Measurements from ENCODE around the gene WDFY4. TPM values are rescaled to one million over a fixed set of nuclear protein-coding genes. Genes with fewer than 3 reads are reported as not detected.

Gene WDFY4
- total RNA-seq, 1 donor from 2014 or later: 2.6 TPM

DNA sequence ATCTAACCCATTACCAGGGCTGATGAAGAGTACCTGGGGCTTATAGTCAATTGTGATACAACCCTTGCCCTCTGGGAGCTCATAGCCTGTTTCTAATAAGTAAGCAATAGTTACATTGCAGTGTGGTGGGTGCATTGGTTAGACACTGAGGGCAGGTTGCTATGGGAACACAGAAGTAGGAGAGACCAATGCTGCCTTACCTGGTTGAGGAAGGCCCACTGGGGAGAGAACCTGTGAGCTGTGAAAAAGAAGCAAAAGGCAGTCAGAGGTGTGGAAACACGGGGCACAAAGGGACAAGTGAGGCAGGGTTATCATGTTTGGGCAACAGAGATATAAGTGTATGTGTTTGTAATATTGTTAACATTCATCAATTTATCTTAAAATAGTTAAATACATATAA, 51.9 kb downstream of the WDFY4 start:
- Histone ChIP-seq H3K9ac (ENCODE audit: low read depth in 1 of 3, low read length in 3 of 3) (no peak overlapping the region), H3K4me3 (ENCODE audit: low read length in 3 of 3) (no peak overlapping the region), H3K9me3 (ENCODE audit: control insufficient read depth in 3 of 3, low read length in 3 of 3) (no peaks in the 10 kb centered on the region), H3K36me3 (ENCODE audit: control insufficient read depth in 3 of 3, insufficient read depth in 3 of 3, low read length in 3 of 3) (no peaks in the 10 kb centered on the region), H3K27me3 (ENCODE audit: control insufficient read depth in 3 of 3, insufficient read depth in 3 of 3, low read length in 3 of 3) (no peaks in the 10 kb centered on the region), H3K27ac (ENCODE audit: low read depth, low read length) (no peak overlapping the region), H3K4me1 (ENCODE audit: control insufficient read depth in 3 of 3, insufficient read depth in 3 of 3, low read length in 3 of 3) (no peaks in the 10 kb centered on the region)

DNA sequence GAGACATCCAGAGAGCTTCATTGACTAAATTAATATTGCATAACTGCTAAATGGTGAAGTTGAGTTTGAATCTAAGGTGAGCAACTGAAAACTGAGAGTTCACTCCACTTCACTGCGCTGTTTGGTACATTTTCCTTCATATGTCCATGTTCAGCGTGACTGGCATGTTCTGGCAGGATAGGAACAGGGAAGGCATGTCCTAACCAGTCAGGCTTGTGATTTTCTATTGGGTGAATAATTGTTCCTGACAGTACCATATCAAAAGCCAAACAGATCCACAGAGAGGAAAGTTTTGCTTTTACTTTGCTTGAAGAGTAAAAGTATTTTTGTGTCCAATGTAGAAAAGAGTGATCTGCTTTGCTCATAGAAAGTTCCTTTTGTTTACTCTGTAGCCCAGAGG, 53.2 kb downstream of the WDFY4 start:
- no peaks in the 10 kb centered on the region for H3K4me1 ChIP-seq (ENCODE audit: control insufficient read depth in 3 of 3, insufficient read depth in 3 of 3, low read length in 3 of 3)
- H3K9ac ChIP-seq (ENCODE audit: low read depth in 1 of 3, low read length in 3 of 3): no peak overlapping the region
- H3K4me3 ChIP-seq (ENCODE audit: low read length in 3 of 3): no peak overlapping the region
- no peaks in the 10 kb centered on the region for H3K27me3 ChIP-seq (ENCODE audit: control insufficient read depth in 3 of 3, insufficient read depth in 3 of 3, low read length in 3 of 3)
- no peak overlapping the region for H3K27ac ChIP-seq (ENCODE audit: low read depth, low read length)
- H3K9me3 ChIP-seq (ENCODE audit: control insufficient read depth in 3 of 3, low read length in 3 of 3): no peaks in the 10 kb centered on the region
- no peaks in the 10 kb centered on the region for H3K36me3 ChIP-seq (ENCODE audit: control insufficient read depth in 3 of 3, insufficient read depth in 3 of 3, low read length in 3 of 3)

DNA sequence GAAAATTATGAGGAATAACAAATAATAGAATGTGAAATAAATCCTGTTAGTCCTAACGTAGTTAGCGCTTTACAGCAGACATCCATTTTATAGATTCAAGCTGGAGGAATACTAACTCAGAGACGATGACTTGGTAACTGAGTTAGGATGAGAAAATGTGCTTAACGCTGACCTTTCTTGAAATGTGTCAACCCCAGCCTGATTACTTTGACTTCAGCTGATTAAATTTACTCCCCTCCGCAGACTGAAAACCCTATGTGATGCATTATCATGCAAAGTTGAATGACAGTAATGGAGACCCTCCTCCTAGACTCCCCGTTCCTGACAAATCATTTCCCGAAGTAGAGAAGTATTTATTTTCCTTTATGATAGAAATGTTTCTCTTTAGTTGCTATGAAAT, 54.5 kb downstream of the WDFY4 start:
- Histone ChIP-seq H3K9ac (ENCODE audit: low read depth in 1 of 3, low read length in 3 of 3) (no peak overlapping the region), H3K27ac (ENCODE audit: low read depth, low read length) (no peak overlapping the region), H3K9me3 (ENCODE audit: control insufficient read depth in 3 of 3, low read length in 3 of 3) (no peaks in the 10 kb centered on the region), H3K4me1 (ENCODE audit: control insufficient read depth in 3 of 3, insufficient read depth in 3 of 3, low read length in 3 of 3) (no peaks in the 10 kb centered on the region), H3K27me3 (ENCODE audit: control insufficient read depth in 3 of 3, insufficient read depth in 3 of 3, low read length in 3 of 3) (no peaks in the 10 kb centered on the region), H3K4me3 (ENCODE audit: low read length in 3 of 3) (no peak overlapping the region), H3K36me3 (ENCODE audit: control insufficient read depth in 3 of 3, insufficient read depth in 3 of 3, low read length in 3 of 3) (no peaks in the 10 kb centered on the region)

DNA sequence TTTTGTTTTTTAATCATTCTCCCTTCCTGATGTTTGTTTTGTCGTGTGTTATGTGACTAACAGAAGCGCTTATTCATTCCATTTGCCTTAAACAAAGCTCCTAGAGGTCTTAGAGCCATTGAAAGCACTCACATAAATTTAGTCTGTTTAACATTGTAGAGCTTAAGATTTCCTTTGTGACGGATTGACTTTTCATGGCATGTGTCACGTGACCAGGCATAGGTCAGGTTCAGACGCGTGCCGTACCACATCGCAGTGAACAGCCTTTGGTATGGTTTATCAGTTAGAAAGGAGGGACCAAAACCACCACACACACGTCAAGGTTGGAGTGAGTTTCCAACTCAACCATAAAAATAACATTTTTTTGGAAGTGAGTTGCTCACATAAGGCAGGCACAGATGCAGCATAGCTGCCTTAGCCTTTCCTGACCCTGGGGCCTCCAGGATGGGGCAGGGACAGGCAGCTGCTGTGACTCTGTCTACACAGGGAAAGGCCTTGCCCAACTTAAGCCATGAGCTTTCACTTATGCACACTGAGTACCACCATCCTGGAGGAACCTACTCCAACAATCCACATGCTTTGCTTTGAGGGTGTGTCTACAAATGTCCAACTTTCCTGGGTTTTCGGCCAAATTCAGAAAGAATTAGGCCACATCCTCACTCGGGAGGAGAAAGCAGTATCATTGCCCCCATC, 55.5 kb downstream of the WDFY4 start:
- Histone ChIP-seq H3K36me3 (ENCODE audit: control insufficient read depth in 3 of 3, insufficient read depth in 3 of 3, low read length in 3 of 3) (no peaks in the 10 kb centered on the region), H3K9ac (ENCODE audit: low read depth in 1 of 3, low read length in 3 of 3) (no peak overlapping the region), H3K4me3 (ENCODE audit: low read length in 3 of 3) (no peak overlapping the region), H3K4me1 (ENCODE audit: control insufficient read depth in 3 of 3, insufficient read depth in 3 of 3, low read length in 3 of 3) (no peaks in the 10 kb centered on the region), H3K27me3 (ENCODE audit: control insufficient read depth in 3 of 3, insufficient read depth in 3 of 3, low read length in 3 of 3) (no peaks in the 10 kb centered on the region), H3K27ac (ENCODE audit: low read depth, low read length) (no peak overlapping the region), H3K9me3 (ENCODE audit: control insufficient read depth in 3 of 3, low read length in 3 of 3) (no peaks in the 10 kb centered on the region)

DNA sequence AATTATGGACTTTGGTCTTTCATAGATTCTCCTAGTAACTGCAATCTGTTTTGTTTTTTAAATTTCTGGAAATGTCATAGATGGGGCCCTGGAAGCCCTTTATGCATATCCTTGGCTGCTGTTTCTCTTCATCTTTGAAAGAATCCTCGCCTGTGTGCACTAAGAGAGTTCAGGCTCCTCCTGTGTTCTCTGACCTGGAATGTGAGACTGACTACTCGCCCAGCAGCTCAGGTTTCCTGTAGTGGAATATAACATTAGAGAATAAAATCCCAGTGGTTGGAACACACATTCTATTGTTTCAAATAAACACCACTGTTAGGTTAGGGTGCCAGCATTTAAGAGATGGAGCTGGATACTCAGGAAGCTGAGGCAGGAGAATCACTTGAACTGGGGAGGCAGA, 56.3 kb downstream of the WDFY4 start:
- no peaks in the 10 kb centered on the region for H3K4me1 ChIP-seq (ENCODE audit: control insufficient read depth in 3 of 3, insufficient read depth in 3 of 3, low read length in 3 of 3)

DNA sequence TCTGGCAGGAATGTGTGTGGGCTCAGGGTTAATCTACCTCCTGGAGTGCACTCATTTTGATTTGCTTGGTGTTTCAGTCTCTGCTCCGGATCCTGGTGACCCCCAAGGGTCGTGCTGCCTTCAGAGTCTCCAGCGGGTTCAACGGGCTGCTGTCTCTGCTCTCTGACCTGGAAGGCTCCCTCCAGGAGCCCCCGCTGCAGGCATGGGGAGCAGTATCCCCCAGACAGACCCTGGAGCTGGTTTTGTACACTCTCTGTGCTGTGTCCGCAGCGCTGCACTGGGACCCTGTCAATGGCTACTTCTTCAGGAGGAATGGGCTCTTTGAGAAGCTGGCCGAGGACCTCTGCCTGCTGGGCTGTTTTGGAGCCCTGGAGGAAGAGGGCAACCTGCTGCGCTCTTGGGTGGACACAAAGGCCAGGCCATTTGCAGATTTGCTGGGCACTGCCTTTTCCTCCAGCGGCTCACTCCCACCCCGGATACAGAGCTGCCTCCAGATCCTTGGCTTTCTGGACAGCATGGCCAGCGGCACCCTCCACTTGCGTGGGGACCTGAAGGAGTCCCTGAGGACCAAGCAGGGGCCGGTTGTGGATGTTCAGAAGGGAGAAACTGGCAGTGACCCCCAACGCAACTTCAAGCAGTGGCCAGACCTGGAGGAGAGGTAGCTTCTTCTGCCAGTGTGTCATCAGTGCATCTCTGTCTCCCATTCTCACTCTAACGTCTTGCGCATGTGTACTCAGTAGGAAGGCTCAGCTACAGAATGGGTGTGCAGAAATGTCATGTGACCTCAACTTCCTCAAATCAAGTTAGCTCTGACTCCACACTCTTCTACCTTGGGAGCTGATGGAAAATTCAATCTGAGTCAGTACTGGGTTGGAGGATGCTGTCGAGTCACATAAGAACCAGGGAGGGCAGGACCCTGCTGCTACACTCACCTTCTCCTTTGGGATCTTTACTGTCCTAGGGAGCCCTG, 58.5 kb downstream of the WDFY4 start:
- Histone ChIP-seq H3K4me1 (ENCODE audit: control insufficient read depth in 3 of 3, insufficient read depth in 3 of 3, low read length in 3 of 3) (no peaks in the 10 kb centered on the region), H3K9ac (ENCODE audit: low read depth in 1 of 3, low read length in 3 of 3) (no peak overlapping the region), H3K9me3 (ENCODE audit: control insufficient read depth in 3 of 3, low read length in 3 of 3) (no peaks in the 10 kb centered on the region), H3K36me3 (ENCODE audit: control insufficient read depth in 3 of 3, insufficient read depth in 3 of 3, low read length in 3 of 3) (no peaks in the 10 kb centered on the region), H3K27me3 (ENCODE audit: control insufficient read depth in 3 of 3, insufficient read depth in 3 of 3, low read length in 3 of 3) (no peaks in the 10 kb centered on the region), H3K4me3 (ENCODE audit: low read length in 3 of 3) (no peak overlapping the region), H3K27ac (ENCODE audit: low read depth, low read length) (no peak overlapping the region)

More for the DNA sequence above, 56.3 kb downstream of the WDFY4 start:
- Histone ChIP-seq H3K36me3 (ENCODE audit: control insufficient read depth in 3 of 3, insufficient read depth in 3 of 3, low read length in 3 of 3) (no peaks in the 10 kb centered on the region), H3K4me3 (ENCODE audit: low read length in 3 of 3) (no peak overlapping the region), H3K27ac (ENCODE audit: low read depth, low read length) (no peak overlapping the region), H3K27me3 (ENCODE audit: control insufficient read depth in 3 of 3, insufficient read depth in 3 of 3, low read length in 3 of 3) (no peaks in the 10 kb centered on the region), H3K9ac (ENCODE audit: low read depth in 1 of 3, low read length in 3 of 3) (no peak overlapping the region), H3K9me3 (ENCODE audit: control insufficient read depth in 3 of 3, low read length in 3 of 3) (no peaks in the 10 kb centered on the region)

DNA sequence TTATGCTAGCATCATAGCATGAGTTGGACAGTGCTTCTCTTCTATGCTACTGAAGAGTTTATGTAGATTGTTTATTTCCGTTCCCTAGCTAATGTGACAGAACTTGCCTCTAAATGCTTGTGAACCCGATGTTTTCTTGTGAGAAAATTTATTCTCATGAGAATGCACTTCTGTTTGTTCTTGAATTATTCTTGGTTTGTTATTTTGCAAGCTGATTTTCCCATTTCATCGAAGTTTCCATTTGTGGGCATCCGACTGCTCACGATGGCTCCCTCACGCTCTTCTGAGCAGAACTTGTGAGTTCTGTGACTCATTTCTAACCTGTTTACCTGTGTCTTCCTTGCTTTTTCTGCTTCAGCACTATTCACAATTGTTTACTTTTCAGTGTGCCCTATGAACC, 59.9 kb downstream of the WDFY4 start:
- Histone ChIP-seq H3K9ac (ENCODE audit: low read depth in 1 of 3, low read length in 3 of 3) (no peak overlapping the region), H3K4me1 (ENCODE audit: control insufficient read depth in 3 of 3, insufficient read depth in 3 of 3, low read length in 3 of 3) (peaks cover 0 to 2% (median 0%) of the 10 kb centered on the region in 3 donors), H3K27ac (ENCODE audit: low read depth, low read length) (no peak overlapping the region), H3K4me3 (ENCODE audit: low read length in 3 of 3) (no peak overlapping the region), H3K36me3 (ENCODE audit: control insufficient read depth in 3 of 3, insufficient read depth in 3 of 3, low read length in 3 of 3) (no peaks in the 10 kb centered on the region), H3K27me3 (ENCODE audit: control insufficient read depth in 3 of 3, insufficient read depth in 3 of 3, low read length in 3 of 3) (no peaks in the 10 kb centered on the region), H3K9me3 (ENCODE audit: control insufficient read depth in 3 of 3, low read length in 3 of 3) (no peaks in the 10 kb centered on the region)

DNA sequence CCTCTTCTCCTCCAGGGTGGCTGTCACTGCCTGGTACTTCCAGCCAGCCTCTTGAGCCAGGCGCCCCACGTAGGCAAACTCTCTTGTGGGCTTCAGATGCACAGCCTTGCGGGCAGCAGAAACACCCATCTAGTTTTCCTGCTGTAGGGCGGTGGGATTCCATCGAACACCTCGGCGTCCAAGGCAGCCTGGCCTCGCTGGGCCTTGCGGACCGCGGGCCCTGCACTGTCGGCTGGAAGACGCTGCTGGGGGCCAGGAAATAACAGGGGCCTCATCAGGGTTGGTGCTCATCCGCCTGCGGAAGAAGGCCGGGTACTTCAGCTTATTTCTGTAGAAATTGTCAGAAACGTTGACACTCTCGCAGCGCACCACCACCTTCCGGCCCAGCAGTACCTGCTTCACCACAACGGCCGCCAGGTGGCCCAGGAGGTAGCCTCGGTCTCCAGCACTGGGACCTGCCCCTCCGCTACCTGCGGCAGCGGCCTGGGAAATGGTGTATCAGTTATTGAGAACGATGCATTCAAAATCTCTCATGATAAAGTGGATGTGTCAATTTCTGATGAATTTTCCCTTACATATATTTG, 61.1 kb downstream of the WDFY4 start:
- no peaks in the 10 kb centered on the region for H3K27me3 ChIP-seq (ENCODE audit: control insufficient read depth in 3 of 3, insufficient read depth in 3 of 3, low read length in 3 of 3)
- no peak overlapping the region for H3K27ac ChIP-seq (ENCODE audit: low read depth, low read length)
- H3K36me3 ChIP-seq (ENCODE audit: control insufficient read depth in 3 of 3, insufficient read depth in 3 of 3, low read length in 3 of 3): no peaks in the 10 kb centered on the region
- no peak overlapping the region for H3K4me3 ChIP-seq (ENCODE audit: low read length in 3 of 3)
- H3K4me1 ChIP-seq (ENCODE audit: control insufficient read depth in 3 of 3, insufficient read depth in 3 of 3, low read length in 3 of 3): peaks cover 0 to 2% (median 0%) of the 10 kb centered on the region in 3 donors
- no peaks in the 10 kb centered on the region for H3K9me3 ChIP-seq (ENCODE audit: control insufficient read depth in 3 of 3, low read length in 3 of 3)
- no peak overlapping the region for H3K9ac ChIP-seq (ENCODE audit: low read depth in 1 of 3, low read length in 3 of 3)

DNA sequence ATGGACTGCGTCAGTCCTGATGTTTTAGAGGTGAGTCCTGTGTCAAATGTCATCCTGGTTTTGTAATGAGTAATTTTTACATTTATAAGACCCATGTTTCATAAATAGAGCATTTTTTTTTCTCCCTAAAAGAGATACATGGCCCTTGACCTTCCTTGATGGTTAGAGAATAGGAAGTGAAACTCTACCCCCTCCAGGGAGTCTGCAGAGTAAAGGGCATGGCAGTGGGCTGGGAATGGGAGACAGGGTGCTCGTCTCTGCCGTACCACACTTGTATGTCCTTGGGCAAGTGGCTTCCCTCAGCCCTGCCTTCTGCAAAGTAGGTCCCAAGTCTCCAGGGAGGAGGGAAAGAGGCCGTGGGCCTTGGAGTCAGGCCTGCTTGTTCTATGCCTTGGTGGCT, 63.9 kb downstream of the WDFY4 start:
- Histone ChIP-seq H3K27me3 (ENCODE audit: control insufficient read depth in 3 of 3, insufficient read depth in 3 of 3, low read length in 3 of 3) (no peaks in the 10 kb centered on the region), H3K9ac (ENCODE audit: low read depth in 1 of 3, low read length in 3 of 3) (no peak overlapping the region), H3K36me3 (ENCODE audit: control insufficient read depth in 3 of 3, insufficient read depth in 3 of 3, low read length in 3 of 3) (no peaks in the 10 kb centered on the region), H3K4me1 (ENCODE audit: control insufficient read depth in 3 of 3, insufficient read depth in 3 of 3, low read length in 3 of 3) (peaks cover 0 to 2% (median 0%) of the 10 kb centered on the region in 3 donors), H3K9me3 (ENCODE audit: control insufficient read depth in 3 of 3, low read length in 3 of 3) (no peaks in the 10 kb centered on the region), H3K4me3 (ENCODE audit: low read length in 3 of 3) (no peak overlapping the region), H3K27ac (ENCODE audit: low read depth, low read length) (no peak overlapping the region)

Data from skeletal muscle tissue (tissue), 4 donors.